NCI-H2081 (cell line): ENCODE measurements around the gene ATP8A2.

Experiments
- DNase-seq, 2 experiments: peaks; one replicate each; lab custom pipeline; 2025; lab: John Stamatoyannopoulos, UW

Gene ATP8A2

DNA sequence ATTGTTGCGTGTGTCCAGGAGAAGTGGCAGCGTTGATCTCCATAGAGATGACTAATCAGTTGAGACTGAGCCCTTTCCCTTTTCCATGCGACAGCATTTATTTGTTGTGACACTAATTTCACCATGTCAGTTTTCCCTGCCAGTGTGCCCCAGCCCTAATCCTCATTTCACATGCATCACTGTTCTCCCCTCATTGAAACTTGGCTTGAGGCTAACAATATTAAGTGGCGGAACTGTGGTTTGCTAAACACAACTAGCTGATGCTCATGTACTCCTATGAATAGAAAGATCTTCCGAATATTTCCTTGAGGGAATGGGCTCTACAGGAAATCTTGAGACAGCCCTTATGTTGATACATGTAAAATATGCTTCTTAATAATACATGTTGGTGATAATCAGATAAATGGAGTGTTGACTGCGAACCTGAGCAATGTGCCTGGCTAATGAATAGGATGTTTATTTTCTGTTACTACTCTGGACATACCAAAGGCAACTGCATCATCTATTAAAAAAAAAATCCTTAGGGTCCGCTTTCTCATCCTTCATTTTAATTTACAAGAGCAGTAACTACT lies 258.6 kb downstream of the ATP8A2 start:
- no peak for DNase-seq

- DNase-seq: no peak
Measured at GRCh38 chr13:25632166-25632888, 260.6 kb downstream of the ATP8A2 start.

DNA sequence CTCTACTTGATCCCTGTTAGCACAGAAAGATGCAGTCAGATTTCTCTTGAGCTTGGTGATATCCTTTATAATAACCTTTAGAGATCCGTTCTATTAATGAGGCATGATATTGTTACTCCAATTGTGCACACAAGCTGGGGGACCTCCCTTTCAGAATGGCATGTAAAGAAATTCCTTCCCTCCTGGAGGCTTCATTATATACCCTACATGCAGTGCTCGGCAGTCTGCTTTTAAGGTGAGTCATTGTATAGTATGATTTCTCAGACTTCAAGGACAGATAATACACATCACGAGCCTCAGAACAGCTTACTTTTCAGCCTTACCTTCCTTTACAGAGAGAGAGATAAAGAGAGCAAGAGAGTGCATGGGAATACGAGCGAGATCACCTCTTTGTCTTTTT lies 261.3 kb downstream of the ATP8A2 start:
- DNase-seq: no peak

DNA sequence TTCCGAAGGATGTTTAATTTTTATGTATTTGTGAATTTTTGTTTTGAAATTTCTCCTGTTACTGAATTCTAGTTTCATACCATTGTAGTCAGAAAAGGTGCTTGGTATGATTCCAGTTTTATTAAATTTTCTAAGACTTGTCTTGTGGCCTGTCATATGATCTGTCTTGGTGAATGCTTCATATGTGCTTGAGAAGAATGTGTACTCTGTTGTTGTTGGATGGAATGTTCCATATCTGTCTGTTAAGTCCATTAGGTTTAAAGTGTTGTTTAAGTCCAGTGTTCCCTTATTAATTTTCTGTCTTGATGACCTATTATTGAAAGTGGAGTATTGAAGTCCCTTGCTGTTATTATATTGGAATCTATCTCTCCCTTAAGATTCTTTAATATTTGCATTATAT lies 273.9 kb downstream of the ATP8A2 start:
- DNase-seq: no peak

GRCh38 chr13:25649001-25649633 lies 277.3 kb downstream of the ATP8A2 start:
- no peak for DNase-seq

GRCh38 chr13:25652764-25653163 lies 281.0 kb downstream of the ATP8A2 start:
- no peak for DNase-seq

DNA sequence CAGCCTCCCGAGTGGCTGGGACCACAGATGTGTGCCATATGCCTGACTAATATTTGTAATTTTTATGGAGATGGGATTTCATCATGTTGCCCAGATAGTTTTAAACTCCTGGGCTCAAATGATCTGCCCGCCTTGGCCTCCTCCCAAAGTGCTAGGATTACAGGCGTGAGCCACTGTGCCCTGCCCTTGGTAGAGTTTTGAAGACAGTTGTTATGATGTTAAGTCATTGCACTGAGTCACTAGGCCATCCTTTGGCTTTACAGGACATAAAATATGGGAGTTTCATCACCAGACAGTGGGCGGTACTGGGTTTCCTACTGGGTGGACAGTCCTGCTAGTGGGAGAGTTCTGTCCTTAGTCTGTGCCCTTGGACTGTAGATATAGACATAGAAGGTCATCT lies 282.5 kb downstream of the ATP8A2 start:
- DNase-seq: no peak

DNA sequence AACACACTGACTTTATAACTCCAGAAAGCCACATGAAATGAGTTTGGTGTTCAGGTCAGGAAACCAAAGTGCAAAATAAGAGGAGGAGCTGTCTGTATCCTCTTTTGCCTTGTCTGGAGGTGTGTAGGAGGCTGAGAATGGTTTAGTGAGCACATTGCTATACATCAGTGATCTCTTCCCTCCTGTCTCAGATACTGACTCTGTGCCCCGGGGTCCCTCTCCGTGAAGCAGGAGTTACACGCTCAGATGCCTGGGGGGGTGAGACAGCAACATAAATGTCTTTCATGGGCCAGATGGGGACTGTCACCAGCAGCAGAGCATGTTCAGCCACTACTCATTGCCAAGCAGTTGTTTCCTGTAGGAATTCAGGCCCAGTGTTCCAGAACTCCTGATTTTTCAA lies 285.4 kb downstream of the ATP8A2 start:
- DNase-seq: no peak

DNA sequence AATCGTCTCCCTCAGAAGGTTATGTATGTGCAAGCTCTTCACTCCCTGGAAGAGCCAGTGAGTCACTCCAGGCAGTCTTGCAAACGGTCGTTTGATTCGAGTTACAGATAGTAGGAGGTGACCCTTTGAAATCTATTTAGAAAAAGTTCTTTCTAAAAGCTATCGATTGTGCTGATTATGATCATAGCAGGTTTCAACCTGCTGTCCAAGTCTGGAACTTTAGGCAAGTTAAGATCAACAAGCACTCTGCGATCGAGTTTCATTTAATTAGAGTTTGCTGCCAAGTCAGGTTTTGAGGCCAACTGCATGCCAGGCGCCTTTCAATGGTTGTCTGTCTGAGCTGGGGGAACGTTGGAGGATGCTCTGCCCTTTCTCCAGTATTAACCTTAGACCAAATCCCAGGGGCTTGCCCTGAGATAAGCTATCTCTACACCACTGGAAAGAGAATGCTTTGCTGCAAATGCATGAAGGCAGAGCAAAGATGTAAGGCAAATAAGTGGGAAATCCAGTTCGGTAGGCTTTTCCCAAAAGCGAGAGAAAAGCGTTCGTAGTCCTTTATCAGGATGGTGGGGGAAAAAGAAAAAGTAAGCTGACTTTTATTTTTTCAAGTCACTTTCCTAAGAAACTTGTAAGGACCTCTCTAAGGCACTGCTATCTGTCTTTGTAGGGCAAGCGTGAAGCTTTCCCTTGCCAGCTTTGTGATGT lies 287.5 kb downstream of the ATP8A2 start:
- peak in 1 of 2 experiments; percentile 56 for DNase-seq

DNA sequence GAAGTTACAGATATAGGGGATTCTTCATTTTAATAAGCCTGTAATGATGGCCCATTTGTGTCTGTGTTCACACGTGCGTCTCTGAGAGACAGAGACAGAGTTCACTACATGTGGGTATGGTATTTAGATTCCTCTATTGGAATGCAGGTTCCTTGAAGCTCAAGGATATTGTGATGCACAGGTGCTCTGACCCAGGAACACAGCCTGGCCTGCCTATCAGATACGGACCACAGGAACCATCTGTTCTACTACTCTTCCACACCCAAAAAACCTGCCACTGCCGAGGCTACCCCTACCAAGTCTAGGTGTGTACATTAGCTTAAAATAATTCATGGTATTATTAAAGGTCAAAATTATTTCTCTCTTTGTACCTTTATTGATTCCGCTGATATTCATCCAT lies 289.2 kb downstream of the ATP8A2 start:
- no peak for DNase-seq

GRCh38 chr13:25662516-25662915 lies 290.7 kb downstream of the ATP8A2 start:
- no peak for DNase-seq

- no peak for DNase-seq
Measured at GRCh38 chr13:25668345-25668744, 296.6 kb downstream of the ATP8A2 start.

GRCh38 chr13:25673711-25674110 lies 301.9 kb downstream of the ATP8A2 start:
- no peak for DNase-seq

DNA sequence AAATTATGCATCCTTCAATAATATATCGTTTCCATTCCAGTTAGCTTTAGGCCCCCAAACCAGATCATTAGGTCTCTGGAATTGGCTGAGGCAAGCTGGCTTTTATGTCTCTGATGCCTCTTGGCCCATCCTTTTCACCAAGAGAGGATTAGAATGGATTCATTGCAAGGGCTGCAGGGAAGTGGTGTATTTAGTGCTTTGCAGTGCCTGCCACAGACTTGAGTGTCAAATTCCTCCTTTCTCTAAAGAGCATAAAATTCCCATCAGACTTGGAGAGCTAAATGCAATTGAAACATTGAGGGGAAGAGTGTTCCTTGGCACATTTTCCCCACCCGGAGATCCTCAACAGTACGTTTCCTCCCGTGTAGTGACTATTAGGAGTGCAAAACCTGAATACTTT lies 302.6 kb downstream of the ATP8A2 start:
- DNase-seq: no peak

DNA sequence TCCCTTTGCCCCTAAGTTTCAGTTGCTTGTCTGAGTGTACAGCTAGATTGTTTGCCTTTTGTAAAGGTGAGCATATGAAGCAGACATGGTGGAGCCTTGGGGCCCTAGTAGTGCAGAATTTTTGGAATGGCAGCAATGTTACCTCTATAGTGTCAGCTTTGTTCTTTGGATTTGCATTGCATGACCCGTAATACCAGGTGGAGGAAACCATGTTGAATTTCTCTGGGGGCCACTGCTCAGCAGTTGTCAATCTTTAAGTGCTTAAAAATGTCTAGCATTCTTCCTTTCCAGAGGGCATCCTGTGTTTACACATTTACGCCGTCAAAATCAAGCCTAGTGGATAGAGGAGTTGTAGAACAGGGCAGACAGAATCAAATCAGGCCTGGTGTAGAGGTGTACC lies 303.3 kb downstream of the ATP8A2 start:
- no peak for DNase-seq

DNA sequence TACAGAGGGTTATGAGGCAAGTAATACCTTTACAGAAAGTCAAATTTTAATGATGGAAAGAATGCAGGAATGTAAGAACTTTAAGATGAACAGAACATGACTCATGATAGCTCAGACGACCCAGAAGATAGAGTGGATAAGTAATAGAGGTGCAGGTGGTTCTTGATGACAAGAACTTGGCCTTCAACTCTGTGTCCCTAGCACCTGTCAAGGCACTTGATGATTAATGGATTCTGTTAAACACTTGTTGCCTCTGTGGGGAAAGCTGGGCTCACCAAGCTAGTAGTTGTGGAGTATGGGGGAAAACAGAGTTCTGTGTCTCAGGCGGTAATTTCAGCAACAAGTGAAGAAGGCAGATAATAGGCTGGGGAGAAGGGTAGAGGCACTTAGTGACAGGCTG lies 306.2 kb downstream of the ATP8A2 start:
- DNase-seq: no peak

DNA sequence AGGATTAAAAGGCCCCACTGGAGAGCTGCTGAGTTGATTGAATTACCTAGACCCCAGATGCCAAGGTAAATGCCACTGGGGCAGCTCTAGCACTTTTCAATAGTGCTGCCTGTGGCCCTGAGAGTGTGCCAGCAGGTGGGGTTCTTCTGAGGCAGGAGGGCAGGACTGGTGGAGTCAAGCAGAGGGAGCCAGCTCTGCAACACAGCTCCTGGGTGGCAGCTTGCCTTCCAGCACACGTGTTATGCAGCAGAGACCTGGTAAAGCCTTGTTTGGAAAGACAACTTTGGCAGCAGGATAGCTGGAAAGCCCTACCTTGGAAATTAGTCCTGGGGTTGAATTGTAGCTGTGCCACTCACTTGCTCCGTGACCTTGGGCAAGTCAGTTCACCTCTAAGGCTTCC lies 306.6 kb downstream of the ATP8A2 start:
- no peak for DNase-seq

GRCh38 chr13:25679159-25679558 lies 307.4 kb downstream of the ATP8A2 start:
- DNase-seq: no peak

DNA sequence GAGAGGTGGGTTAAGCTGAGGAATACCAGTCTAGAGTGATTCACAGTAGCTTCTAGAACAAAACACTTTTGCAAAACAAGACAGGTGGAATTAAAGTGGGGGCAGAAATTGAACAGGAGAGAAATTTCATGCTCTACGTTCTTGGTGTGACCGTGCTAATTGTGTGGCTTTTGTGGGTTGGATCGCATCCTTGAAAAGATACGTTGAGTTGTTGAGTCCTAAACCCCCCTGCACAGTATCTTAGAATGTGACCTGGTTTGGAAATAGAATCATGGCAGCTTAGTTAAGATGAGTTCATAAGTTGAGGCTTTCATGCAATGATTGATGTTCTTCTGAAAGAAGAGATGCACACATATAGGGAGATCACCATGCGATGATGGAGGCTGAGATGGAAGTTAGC lies 308.2 kb downstream of the ATP8A2 start:
- no peak for DNase-seq

- DNase-seq: no peak
Measured at GRCh38 chr13:25682276-25682675, 310.5 kb downstream of the ATP8A2 start.

GRCh38 chr13:25683056-25683455 lies 311.3 kb downstream of the ATP8A2 start:
- no peak for DNase-seq

DNA sequence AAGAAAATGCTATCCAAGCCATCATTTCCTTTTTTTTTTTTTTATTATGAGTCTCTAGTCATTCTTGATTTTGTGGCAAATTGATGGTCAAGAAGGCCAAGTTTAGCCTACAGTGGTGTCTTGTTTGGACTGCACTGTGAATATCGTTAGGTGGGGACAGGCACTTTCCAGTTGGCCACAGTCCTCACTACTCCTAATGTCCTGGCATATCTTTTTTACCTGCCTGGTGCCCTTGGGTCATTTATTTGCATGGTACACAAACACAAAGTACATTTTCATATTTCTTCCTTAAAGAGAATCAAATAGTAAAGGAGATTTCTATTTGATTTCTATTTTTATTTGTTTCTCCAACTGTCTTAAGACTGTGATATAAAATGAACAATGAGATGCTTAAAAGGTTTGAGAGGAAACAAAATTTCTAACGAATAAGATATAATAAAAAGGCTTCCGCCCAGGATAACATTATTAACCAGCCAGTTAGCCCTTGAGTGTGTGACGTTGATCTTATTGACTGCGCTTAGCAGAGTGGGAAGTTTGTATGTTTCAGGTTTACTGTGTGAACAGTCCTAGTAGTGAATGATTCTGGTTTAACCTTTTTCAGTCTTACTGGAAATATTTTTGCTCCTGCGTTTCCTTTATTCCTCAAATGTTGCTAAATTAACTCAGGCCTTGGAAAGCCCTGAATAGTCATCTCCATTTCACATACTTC lies 312.0 kb downstream of the ATP8A2 start:
- DNase-seq: no peak
